ENCODE results near the gene LRRC8E. TPM values are rescaled to one million over a fixed set of nuclear protein-coding genes. Genes with fewer than 3 reads are reported as not detected.

LRRC8E gene
- total and polyA plus RNA-seq, 8 donors = 0.58 to 12.5 (median 2.1) TPM; not detected in 1

- Histone ChIP-seq H3K36me3 (peaks cover 0 to 35% (median 21%) of the 10 kb centered on the region in 4 donors), H3K27me3 (peaks cover 0 to 98% (median 57%) of the 10 kb centered on the region in 3 donors), H3K9me3 (no peaks in the 10 kb centered on the region), H3K4me1 (peaks cover 27 to 32% (median 31%) of the 10 kb centered on the region in 4 donors), H3K27ac (no peak overlapping the region), H3K4me3 (no peak overlapping the region)
- TF ChIP-seq POLR2A (IDR thresholded peaks at IDR 0.05) (no peak), CTCF (IDR thresholded peaks at IDR 0.05) (no peak), EP300 (IDR thresholded peaks at IDR 0.05) (no peak), POLR2AphosphoS5 (IDR thresholded peaks at IDR 0.05) (no peak)
- no peak for DNase-seq
- 54 to 88% (median 80%) methylated on average over 12 to 21 of the region's 21 CpGs for WGBS, 5 donors
- intact Hi-C loops (cut with DNase I; ENCODE audit: low total_unique reads) = no loop called here
These were observed 24.2 kb upstream of the LRRC8E start for GRCh38 chr19:7863971-7864689.

- intact Hi-C loops (cut with DNase I; ENCODE audit: low total_unique reads) = no loop called here
- WGBS, 5 donors = 37 to 56% (median 48%) methylated on average over 14 to 18 of the region's 18 CpGs
- Histone ChIP-seq H3K27ac (no peak overlapping the region), H3K27me3 (peaks cover 0 to 98% (median 57%) of the 10 kb centered on the region in 3 donors), H3K4me1 (peaks cover 32 to 37% (median 37%) of the 10 kb centered on the region in 4 donors), H3K36me3 (peaks cover 0 to 30% (median 16%) of the 10 kb centered on the region in 4 donors), H3K4me3 (no peak overlapping the region), H3K9me3 (no peaks in the 10 kb centered on the region)
- TF ChIP-seq EP300 (IDR thresholded peaks at IDR 0.05) = no peak
- TF ChIP-seq POLR2AphosphoS5 (IDR thresholded peaks at IDR 0.05) = no peak
- TF ChIP-seq POLR2A (IDR thresholded peaks at IDR 0.05) = no peak
- no peak for TF ChIP-seq CTCF (IDR thresholded peaks at IDR 0.05)
- no peak for DNase-seq
These were observed 23.6 kb upstream of the LRRC8E start for GRCh38 chr19:7864690-7865074.

GRCh38 chr19:7865262-7865911 lies 22.9 kb upstream of the LRRC8E start:
- no peak for DNase-seq
- Histone ChIP-seq H3K4me3 (no peak overlapping the region), H3K36me3 (peaks cover 0 to 22% (median 9%) of the 10 kb centered on the region in 4 donors), H3K27me3 (peaks cover 0 to 93% (median 54%) of the 10 kb centered on the region in 3 donors), H3K4me1 (peaks cover 35 to 44% (median 44%) of the 10 kb centered on the region in 4 donors), H3K27ac (no peak overlapping the region), H3K9me3 (no peaks in the 10 kb centered on the region)
- TF ChIP-seq CTCF (IDR thresholded peaks at IDR 0.05) = no peak
- intact Hi-C loops (cut with DNase I; ENCODE audit: low total_unique reads) = no loop called here
- 41 to 45% (median 42%) methylated on average over 8 to 10 of the region's 10 CpGs for WGBS, 5 donors

GRCh38 chr19:7866399-7867091 lies 21.8 kb upstream of the LRRC8E start:
- no peak for DNase-seq
- Histone ChIP-seq H3K9me3 (no peaks in the 10 kb centered on the region), H3K27ac (no peak overlapping the region), H3K27me3 (peaks cover 0 to 82% (median 46%) of the 10 kb centered on the region in 3 donors), H3K36me3 (peaks cover 0 to 13% (median 7%) of the 10 kb centered on the region in 4 donors), H3K4me3 (no peak overlapping the region), H3K4me1 (peaks cover 39 to 53% (median 52%) of the 10 kb centered on the region in 4 donors)
- intact Hi-C loops (cut with DNase I; ENCODE audit: low total_unique reads) = no loop called here
- TF ChIP-seq CTCF (IDR thresholded peaks at IDR 0.05) (no peak), POLR2AphosphoS5 (IDR thresholded peaks at IDR 0.05) (no peak), EP300 (IDR thresholded peaks at IDR 0.05) (no peak), POLR2A (IDR thresholded peaks at IDR 0.05) (no peak)
- 61 to 84% (median 69%) methylated on average over 7 to 12 of the region's 12 CpGs for WGBS, 5 donors

Measured in stomach (tissue), 9 donors.